H1 (cell line): ENCODE measurements around the gene DEPP1. TPM values are rescaled to one million over a fixed set of nuclear protein-coding genes. Genes with fewer than 3 reads are reported as not detected.

Experiments used
- BACH1 ChIP-seq: IDR thresholded peaks from 2 replicates; pipeline ENCODE4 v1.6.1; 2012; ENCODE audit warnings: low read length, improper control_type of control experiment
- CEBPB ChIP-seq: IDR thresholded peaks from 2 replicates; pipeline ENCODE4 v1.6.1; 2012; ENCODE audit warnings: low read depth, low read length
- CHD7 ChIP-seq: fragments of 300-600 bp; sonication (generic); IDR thresholded peaks from 2 replicates; pipeline ENCODE4 v1.7.1; 2012; ENCODE audit warnings: low read length, moderate library complexity, mild to moderate bottlenecking, inconsistent platforms; ENCODE audit not compliant: insufficient replicate concordance
- EP300 ChIP-seq, 2 experiments: IDR thresholded peaks; 1 replicate in 1 of 2; 2 replicates in 1 of 2; pipeline ENCODE4 v1.6.1; 2011 to 2012; ENCODE audit warnings: low read depth in 2 of 2, low read length in 2 of 2, mild to moderate bottlenecking in 2 of 2, borderline replicate concordance in 1 of 2, inconsistent platforms in 1 of 2, moderate library complexity in 1 of 2
- EZH2 ChIP-seq: fragments of 200-600 bp; sonication (generic); IDR thresholded peaks from 2 replicates; pipeline ENCODE4 v1.7.1; 2012; ENCODE audit warnings: low read depth, mild to moderate bottlenecking, moderate library complexity, low read length, inconsistent platforms; ENCODE audit not compliant: severe bottlenecking
- SIN3A ChIP-seq, 2 experiments: IDR thresholded peaks in 1 of 2; conservative IDR thresholded peaks in 1 of 2; 2 replicates each; pipeline ENCODE4 v1.6.1; 2011 to 2012; ENCODE audit warnings: low read length in 2 of 2, improper control_type of control experiment in 1 of 2, low read depth in 1 of 2, mild to moderate bottlenecking in 1 of 2
- SP2 ChIP-seq: IDR thresholded peaks from 2 replicates; pipeline ENCODE4 v1.6.1; 2012; ENCODE audit warnings: mild to moderate bottlenecking, low read length, inconsistent platforms
- SUZ12 ChIP-seq: fragments of 200-600 bp; sonication (generic); IDR thresholded peaks from 2 replicates; pipeline ENCODE4 v1.6.1; 2012; ENCODE audit warnings: mild to moderate bottlenecking, inconsistent platforms, low read length, moderate library complexity, mixed read lengths
- TAF7 ChIP-seq: optimal IDR thresholded peaks from 2 replicates; pipeline ENCODE3; 2011; ENCODE audit warnings: low read depth, mild to moderate bottlenecking, inconsistent platforms, low read length, moderate library complexity, borderline replicate concordance
- YY1 ChIP-seq: IDR thresholded peaks from 2 replicates; pipeline ENCODE4 v1.6.1; 2011; ENCODE audit warnings: low read depth, mild to moderate bottlenecking, low read length
- polyA plus RNA-seq, 7 experiments: library from polyadenylated mRNA; depleted of rRNA in 3 of 7; stranded (reverse) in 5 of 7; unstranded in 2 of 7; fragments of >200 nt in 5 of 7; fragments of 200-250 nt in 2 of 7; gene quantifications; 1 replicate in 5 of 7; 2 replicates in 1 of 7; 4 replicates in 1 of 7; pipeline versions ENCODE4 v1.2.1 to v1.2.3, GENCODE V29; 2011 to 2013; ENCODE audit warnings: missing spikeins in 2 of 7, mixed read lengths in 2 of 7
- total RNA-seq: library from RNA; stranded (reverse); fragmentation: NEBNext Ultra II Directional; extraction: Animal tissue kit (Norgen Biotek cat#: 25700); gene quantifications from 2 replicates; pipeline ENCODE4 v1.2.1, GENCODE V29; 2021

The DEPP1 gene
- total and polyA plus RNA-seq, 2 of the 8 experiments (the other 6 are each of a cell fraction or from before 2014, with no cell fraction given), result 0.67 to 4.5 TPM

GRCh38 chr10:44971935-44972757, 6.5 kb downstream of the DEPP1 start (continued):
- TF ChIP-seq CHD7 (no peak), BACH1 (no peak), SUZ12 (no peak), EZH2 (no peak), SIN3A (conservative IDR thresholded peaks at IDR 0.05 in 1 of 2, IDR thresholded peaks at IDR 0.05 in 1 of 2; ENCODE audit: low read depth in 1 of 2, low read length in 2 of 2) (no peak), SP2 (no peak), YY1 (no peak), CEBPB (no peak), EP300 (IDR thresholded peaks at IDR 0.05; ENCODE audit: borderline replicate concordance in 1 of 2, low read depth in 2 of 2, low read length in 2 of 2) (no peak), TAF7 (no peak)
